GM12892 (cell line): Measurements from ENCODE around the gene NELFB.

ENCODE experiments used
- POLR2AphosphoS5 ChIP-seq: IDR thresholded peaks from 2 replicates; pipeline ENCODE4 v1.6.1; 2011; ENCODE audit warnings: low read depth, low read length, control low read depth
- TAF1 ChIP-seq: IDR thresholded peaks from 2 replicates; pipeline ENCODE4 v1.6.1; 2011; ENCODE audit warnings: low read depth, mild to moderate bottlenecking, control low read depth, low read length, borderline replicate concordance

DNA sequence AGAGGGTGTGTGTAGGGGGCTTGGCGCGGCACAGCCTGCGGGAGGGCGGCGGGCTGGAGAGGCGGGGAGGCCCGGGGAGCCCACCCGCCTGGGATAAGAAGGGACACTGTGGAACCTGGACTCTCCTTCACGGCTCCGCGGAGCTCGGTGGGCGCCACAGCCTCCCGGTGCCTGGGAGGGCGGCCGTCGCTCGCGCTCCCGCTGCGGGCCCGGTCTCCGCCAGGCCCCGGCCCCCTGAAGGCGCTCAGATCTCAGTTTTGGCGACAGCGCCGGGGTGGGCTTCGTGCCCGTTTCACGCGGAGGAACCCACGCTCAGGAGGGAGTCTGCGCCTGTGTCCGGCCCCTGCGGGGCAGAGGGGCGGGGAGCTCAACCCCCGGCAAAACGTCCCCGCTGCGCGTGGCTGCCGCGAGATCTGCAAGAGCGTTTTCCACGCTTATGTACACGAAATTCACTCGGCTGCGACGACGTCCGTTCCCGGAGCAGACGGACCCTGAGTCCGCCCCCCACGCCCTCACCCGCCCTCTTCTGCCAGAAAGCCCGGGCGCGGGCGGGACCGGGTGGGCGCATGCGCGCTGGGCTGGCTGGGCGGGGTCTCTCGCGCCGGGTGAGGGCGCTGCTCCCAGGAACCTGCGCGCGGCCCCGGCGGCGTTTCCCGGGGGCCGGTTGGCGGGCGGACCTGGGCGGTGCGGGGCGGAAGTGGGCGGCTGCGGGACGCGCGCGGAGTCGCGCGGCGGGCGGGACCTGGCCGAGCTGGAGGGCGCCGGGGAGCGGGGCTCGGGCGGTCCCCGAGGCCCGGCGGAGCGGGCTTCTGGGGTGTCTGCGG is at the start of gene NELFB:
- TF ChIP-seq TAF1 (no peak), POLR2AphosphoS5 (no peak)
